GM21515 (cell line): Measurements from ENCODE around the gene OR6K3.
"Not testable (repeated sequence)": the region's sequence is repeated elsewhere in the genome, so short reads cannot be mapped to it uniquely, and the experiment has no call there.

ENCODE experiments used
- ATAC-seq: cut with Tn5 transposase; IDR thresholded peaks from one replicate; pipeline ENCODE4 v1.9.1; 2021; ENCODE audit not compliant: unreplicated experiment

Gene OR6K3, protein sequence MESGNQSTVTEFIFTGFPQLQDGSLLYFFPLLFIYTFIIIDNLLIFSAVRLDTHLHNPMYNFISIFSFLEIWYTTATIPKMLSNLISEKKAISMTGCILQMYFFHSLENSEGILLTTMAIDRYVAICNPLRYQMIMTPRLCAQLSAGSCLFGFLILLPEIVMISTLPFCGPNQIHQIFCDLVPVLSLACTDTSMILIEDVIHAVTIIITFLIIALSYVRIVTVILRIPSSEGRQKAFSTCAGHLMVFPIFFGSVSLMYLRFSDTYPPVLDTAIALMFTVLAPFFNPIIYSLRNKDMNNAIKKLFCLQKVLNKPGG

GRCh38 chr1:158720620-158721019 lies at the start of gene OR6K3:
OR6K3 (minus strand) TSS chr1:158720720; CDS start chr1:158718115, 2,605 bp downstream.
- ATAC-seq, result no peak

DNA sequence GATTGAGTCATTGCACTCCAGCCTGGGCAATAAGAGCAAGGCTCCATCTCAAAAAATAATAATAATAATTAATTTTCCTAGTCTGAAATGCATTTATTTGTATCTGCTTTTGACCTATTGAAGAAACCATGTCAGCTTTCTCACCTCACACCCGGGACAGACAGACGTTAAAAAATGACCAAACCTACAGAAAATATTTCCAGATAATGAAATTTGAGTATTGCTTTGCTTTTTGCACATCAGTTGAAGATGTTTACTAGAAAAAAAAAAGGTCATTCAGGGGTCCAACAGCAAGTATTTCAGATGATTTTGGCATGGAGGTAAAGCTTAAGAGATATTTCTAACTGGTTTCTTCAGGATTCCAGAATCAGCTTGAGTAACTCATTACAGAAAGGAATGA lies 33.9 kb upstream of the OR6K3 start, which contains the start of gene OR6K6:
Gene OR6K6, plus strand, starts transcription at position 301 of the 400 bp plus-strand sequence. CDS start 168 bp downstream, outside the sequence.
- no peak for ATAC-seq

GRCh38 chr1:158752155-158752712 lies 31.7 kb upstream of the OR6K3 start:
- ATAC-seq, result no peak

- ATAC-seq, result no peak
These were observed 15.3 kb upstream of the OR6K3 start for GRCh38 chr1:158735848-158736247.

DNA sequence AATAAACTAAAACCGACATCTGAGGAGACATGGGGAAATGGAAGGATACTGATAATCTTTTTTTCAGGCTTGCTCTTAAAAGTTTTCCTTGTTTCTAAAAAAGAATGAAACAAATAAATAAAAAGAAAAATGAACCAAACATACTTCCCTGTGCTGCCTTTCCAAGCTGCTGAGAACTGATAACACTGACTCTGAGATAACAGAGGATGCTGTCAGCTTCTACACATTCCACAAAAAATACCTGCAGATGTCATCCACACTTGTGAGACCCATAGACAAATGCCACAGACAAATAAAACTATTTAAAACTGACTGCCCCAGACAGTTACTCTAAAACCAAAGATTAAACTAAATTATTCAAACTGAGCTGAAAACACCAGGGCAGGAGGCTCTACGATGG lies 12.0 kb upstream of the OR6K3 start:
- ATAC-seq, result no peak

DNA sequence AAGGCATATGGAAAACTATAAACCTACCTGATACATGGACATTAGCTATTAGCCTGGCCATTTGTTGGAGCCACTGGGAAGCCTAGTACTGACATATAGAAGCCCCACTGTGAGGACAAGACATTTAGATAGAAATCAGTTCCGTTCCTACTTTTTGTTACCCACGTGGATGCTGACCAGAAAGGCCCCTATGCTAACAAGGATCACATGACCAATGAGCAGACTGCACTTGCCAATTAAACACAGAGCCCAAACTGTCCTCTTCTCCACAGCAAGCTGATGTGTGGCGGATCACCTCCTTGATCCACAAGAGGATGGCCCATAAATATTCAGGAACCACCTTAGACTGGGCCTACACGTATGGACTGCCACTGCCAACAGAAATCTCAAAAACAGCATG lies 11.2 kb upstream of the OR6K3 start:
- no peak for ATAC-seq

DNA sequence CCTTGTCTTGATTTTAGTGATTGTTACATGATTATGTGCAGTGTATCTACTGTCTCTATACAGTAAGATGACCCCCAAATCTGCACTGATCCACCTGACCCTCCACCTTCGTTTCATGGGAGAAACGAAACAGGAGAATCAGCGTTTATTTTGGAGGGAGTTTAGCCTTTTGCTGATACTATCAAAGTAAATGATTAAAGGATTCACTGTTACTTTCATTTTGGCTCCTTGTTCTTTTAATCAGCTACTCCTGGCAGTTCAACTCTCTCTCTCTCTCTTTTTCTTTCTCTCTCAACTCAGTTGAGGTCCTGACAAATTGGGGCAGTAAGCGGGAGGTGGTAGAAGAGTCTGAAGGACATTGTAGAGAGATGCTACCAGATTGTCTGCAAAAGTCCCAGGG lies 9.9 kb upstream of the OR6K3 start:
- ATAC-seq, result no peak

DNA sequence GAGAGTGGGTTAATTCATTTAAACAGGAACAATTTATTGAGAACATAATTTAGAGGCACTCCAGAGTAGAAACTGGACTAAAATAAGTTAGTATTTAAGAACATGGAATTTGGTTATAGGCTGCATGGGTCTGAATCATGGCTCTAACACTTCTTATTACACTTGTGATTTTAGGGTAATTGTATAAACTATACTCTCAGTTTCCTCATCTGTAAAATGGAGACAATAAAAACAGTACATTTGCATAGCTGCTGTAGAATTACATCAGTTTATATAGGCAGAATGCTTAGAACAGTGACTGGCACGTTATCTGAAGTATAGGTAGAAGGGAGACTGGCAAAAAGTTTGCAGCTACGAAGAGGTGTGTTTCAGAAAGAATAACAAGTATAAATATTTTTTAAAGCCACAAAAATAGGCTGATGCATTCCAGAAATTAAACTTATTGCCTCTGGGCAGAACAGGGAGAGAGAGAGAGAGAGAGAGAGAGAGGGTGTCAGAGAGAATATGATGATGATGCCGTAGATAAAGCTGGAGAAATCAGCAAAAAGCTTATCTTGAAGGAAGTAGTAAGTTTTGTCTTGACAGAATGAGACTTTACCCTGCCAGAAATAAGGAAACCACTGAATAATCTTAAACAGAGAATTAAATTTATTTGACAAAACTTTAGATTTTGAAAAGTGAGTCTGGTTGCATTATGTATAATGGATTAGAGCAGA lies 8.1 kb upstream of the OR6K3 start:
- ATAC-seq, result no peak

DNA sequence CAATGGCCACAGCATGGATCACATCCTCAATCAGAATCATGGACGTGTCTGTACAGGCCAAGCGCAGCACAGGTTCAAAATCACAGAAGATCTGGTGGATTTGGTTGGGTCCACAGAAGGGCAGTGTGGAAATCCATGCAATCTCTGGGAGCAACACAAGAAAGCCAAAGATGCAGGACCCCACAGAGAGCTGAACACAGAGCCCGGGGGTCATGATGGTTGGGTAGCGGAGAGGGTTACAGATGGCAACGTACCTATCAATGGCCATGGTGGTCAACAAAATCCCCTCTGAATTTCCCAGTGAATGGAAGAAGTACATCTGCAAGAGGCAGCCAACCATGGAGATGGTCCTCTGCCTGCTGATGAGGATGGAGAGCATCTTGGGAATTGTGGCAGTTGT lies 3.9 kb upstream of the OR6K3 start:
- no peak for ATAC-seq

DNA sequence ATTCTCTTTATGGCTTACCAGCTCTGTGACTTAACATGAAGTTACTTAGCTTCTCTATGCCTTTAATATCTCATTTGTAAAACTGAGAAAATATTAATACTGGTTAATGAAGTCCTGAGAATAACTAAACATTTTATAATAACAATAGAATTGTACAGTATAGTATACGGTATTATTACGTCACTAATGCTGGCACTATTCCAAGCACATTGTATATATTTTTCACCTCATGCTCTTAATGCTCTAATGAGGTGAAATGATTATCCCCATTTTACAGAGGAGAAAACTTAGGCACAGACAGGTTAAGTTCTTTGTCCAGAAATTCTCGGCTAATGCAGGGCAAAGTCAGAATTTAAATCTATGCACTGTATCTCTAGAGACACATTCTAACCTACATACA lies 856 bp downstream of the OR6K3 start:
- no peak for ATAC-seq

- no peak for ATAC-seq
These were observed 3.2 kb downstream of the OR6K3 start for GRCh38 chr1:158717344-158717743.

DNA sequence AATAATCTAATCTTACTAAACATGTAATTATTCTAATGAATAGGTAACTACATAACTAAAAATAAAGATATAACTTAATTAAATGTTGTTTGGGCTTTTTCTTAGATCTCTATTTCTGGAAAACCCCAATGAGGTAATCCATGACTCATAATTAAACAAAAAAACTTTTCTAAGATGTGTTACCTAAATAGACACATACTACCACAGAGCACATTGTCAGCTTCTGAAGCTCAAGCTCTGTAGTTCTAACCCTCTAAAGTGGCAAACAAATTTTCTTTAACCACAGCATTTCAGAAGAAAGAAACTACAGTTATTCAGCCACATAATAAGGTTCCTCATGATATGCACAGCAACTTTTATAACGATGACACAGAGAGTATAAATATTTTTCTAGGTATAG lies 4.2 kb downstream of the OR6K3 start:
- ATAC-seq, result no peak

DNA sequence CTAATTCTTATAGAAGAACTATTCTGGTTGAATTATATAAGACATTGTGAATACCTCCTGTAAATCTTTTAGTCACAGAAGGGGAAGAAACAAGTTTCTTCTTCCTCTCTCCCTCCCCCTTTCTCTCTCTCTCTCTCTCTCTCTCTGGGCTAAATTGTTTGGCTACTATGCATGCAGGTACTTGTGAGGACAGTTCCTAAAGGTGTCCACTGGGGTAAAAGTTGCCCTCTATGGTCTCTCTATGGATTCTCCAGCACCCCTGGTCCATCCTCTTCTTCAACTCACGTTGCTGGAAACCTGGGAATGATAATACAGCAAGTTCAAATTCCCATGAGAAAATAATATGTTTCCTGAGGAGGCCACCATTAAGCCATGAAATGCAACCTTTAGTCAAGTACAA lies 5.8 kb downstream of the OR6K3 start:
- ATAC-seq, result no peak

DNA sequence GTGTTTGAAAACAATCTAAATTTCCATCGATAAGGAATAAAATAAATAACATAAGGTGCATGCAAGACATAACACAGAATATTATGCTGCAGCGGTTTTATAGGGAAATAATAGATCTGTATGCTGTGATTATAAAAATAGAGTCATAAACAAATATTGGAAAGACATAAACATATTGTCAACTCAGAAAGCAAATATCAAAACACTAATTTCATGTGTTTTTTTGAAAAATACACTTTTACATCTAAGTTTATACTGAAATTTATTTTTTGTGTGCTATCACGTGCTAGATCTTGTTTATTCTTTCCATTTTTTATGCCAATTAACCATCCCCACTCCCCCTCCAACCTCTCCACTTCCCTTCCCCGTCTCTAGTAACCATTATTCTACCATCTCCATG lies 9.4 kb downstream of the OR6K3 start:
- no peak for ATAC-seq

- ATAC-seq, result no peak
These were observed 14.4 kb downstream of the OR6K3 start for GRCh38 chr1:158706096-158706495.

- no peak for ATAC-seq
These were observed 20.0 kb downstream of the OR6K3 start, which contains the start of gene OR6K2 for GRCh38 chr1:158700552-158700951. OR6K2 (minus strand) TSS chr1:158700652; CDS start chr1:158700652, 0 bp downstream.

GRCh38 chr1:158694596-158694995 lies 25.9 kb downstream of the OR6K3 start:
- ATAC-seq, result no peak

- no peak for ATAC-seq
These were observed 28.2 kb downstream of the OR6K3 start for GRCh38 chr1:158692356-158692755.

- ATAC-seq, result no peak
These were observed 28.6 kb downstream of the OR6K3 start for GRCh38 chr1:158691907-158692306.

DNA sequence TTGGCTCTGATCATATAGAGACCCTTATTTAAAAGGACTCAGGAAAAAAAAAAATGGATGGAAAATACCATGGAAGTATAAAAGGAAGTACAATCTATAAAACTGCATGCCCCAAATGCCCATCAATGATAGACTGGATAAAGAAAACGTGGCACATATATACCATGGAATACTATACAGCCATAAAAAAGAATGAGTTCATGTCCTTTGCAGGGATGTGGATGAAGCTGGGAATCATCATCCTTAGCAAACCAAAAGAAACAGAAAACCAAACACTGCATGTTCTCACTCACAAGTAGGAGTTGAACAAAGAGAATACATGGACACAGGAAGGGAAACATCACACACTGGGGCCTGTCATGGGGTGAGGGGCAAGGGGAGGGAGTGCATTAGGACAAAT lies 29.4 kb downstream of the OR6K3 start:
- ATAC-seq, result not testable (repeated sequence)

- no peak for ATAC-seq
These were observed 30.6 kb downstream of the OR6K3 start for GRCh38 chr1:158689875-158690274.

- ATAC-seq, result no peak
These were observed 31.4 kb downstream of the OR6K3 start for GRCh38 chr1:158689110-158689509.
